Heart left ventricle (tissue), 16 donors: ENCODE measurements around the gene ZNF33B. TPM values are rescaled to one million over a fixed set of nuclear protein-coding genes. Genes with fewer than 3 reads are reported as not detected.

Experiments
- ATAC-seq, 4 donors: fragments of 200-7000 bp; cut with Tn5 transposase; one replicate each; pipeline ENCODE4 v1.9.1; 2020 to 2022; ENCODE audit warnings: moderate library complexity in 4 of 4, mild to moderate bottlenecking in 3 of 4, moderate number of reproducible peaks in 1 of 4
- DNase-seq, 5 donors: peaks; one replicate each; pipeline ENCODE4 v3.0.0-alpha.2; 2020
- H3K27ac ChIP-seq, 12 donors: fragments of 200-600 bp; sonication (generic) in 4 of 12; one replicate each; pipeline versions ENCODE4 v1.5.0 to v1.8.0; 2016 to 2022; ENCODE audit warnings: mild to moderate bottlenecking in 2 of 12
- H3K27me3 ChIP-seq, 9 donors: fragments of 200-600 bp; sonication (generic) in 2 of 9; one replicate each; pipeline versions ENCODE4 v1.5.1 to v1.8.0; 2016 to 2022; ENCODE audit warnings: mild to moderate bottlenecking in 3 of 9
- H3K36me3 ChIP-seq, 9 donors: fragments of 200-600 bp; sonication (generic) in 2 of 9; one replicate each; pipeline versions ENCODE4 v1.5.0 to v1.8.0; 2018 to 2022; ENCODE audit warnings: mild to moderate bottlenecking in 2 of 9
- H3K4me1 ChIP-seq, 12 donors: fragments of 200-600 bp; sonication (generic) in 4 of 12; one replicate each; pipeline versions ENCODE4 v1.5.0 to v1.8.0; 2016 to 2022; ENCODE audit warnings: mild to moderate bottlenecking in 3 of 12
- H3K4me3 ChIP-seq, 12 donors: fragments of 200-600 bp; sonication (generic) in 4 of 12; one replicate each; pipeline versions ENCODE4 v1.5.0 to v1.8.0; 2017 to 2022; ENCODE audit warnings: mild to moderate bottlenecking in 9 of 12, moderate library complexity in 4 of 12
- H3K9me3 ChIP-seq, 12 donors: fragments of 200-600 bp; sonication (generic) in 4 of 12; one replicate each; pipeline versions ENCODE4 v1.5.0 to v1.8.0; 2016 to 2022; ENCODE audit warnings: mild to moderate bottlenecking in 1 of 12
- POLR2A ChIP-seq, 2 donors: fragments of 450-650 bp; IDR thresholded peaks; one replicate each; pipeline ENCODE4 v1.6.1; 2017; ENCODE audit warnings: antibody characterized with exemption in 2 of 2, mild to moderate bottlenecking in 2 of 2, moderate library complexity in 2 of 2
- WGBS, 4 donors: extraction: QIAGEN DNeasy Blood & Tissue Kit in 2 of 4; methylation state at CpG; one replicate each; pipeline versions ENCODE4 v1.1.5 to v1.1.7; 2013 to 2018; 5-methylcytosine and 5-hydroxymethylcytosine counted together
- intact Hi-C, 10 donors: fragments of 100-400 bp; cut with DNase I; formaldehyde crosslinking; loops; one replicate each; pipeline versions ENCODE4 v1.11.1 to v1.14.2; 2022
- polyA plus RNA-seq, 2 donors: library from polyadenylated mRNA; stranded (reverse); fragments of 200-250 nt; gene quantifications; one replicate each; pipeline ENCODE4 v1.2.3, GENCODE V29; 2013
- total RNA-seq, 9 donors: library from RNA; depleted of rRNA in 2 of 9; stranded (reverse); fragments of >200 nt in 2 of 9; fragmentation: NEBNext Ultra II Directional in 3 of 9; extraction: Animal tissue kit (Norgen Biotek cat#: 25700) in 3 of 9; gene quantifications; one replicate each; pipeline versions ENCODE4 v1.1.0 to v1.2.4, GENCODE V29; 2016 to 2023
- TF ChIP-seq, protein P1 (sequence below), 12 donors: fragments of 200-600 bp; sonication (generic) in 4 of 12; IDR thresholded peaks; one replicate each; pipeline versions ENCODE4 v1.5.0 to v1.8.0; 2018 to 2022; ENCODE audit warnings: antibody characterized with exemption in 12 of 12, mild to moderate bottlenecking in 5 of 12
- donor health status: ischemic (EF 13 %, LVEDD 7.1; RV severe dilation, severe dysfunction).
- donor health status: healthy with polysubstance abuse.
- donor health status: DM: no; HTN: yes; CAD: no.
- donor health status: DM: no; HTN: no; CAD: no.
- donor health status: ischemic (EF 25% LVEDD 6.9; RV normal size, moderate dysfunction).
- donor health status: ischemic (EF 25% LVEDD 5.7; RV mildly dilated, moderate dysfunction).
- donor health status: healthy.
- donor health status: DM: yes; HTN: yes; CAD: no.
- donor health status: ischemic (EF 35%, LVEDD 5.7; RV mildly dilated, moderate dysfunction).
- donor health status: nonischemic (EF 11% LVEDD 7.7; RV severe dilation, severe dysfunction).
- donor health status: DM: yes; HTN: yes; CAD: no.
- donor health status: PGD.
- donor health status: ischemic (EF 29% LVEDD 5.4; RV normal size, mild dysfunction).
- donor health status: nonischemic (EF 23%, LVEDD 6.1; RV moderate dilation, normal function).

ZNF33B gene
- total and polyA plus RNA-seq, 11 donors: 3.7 to 20.5 (median 9.5) TPM

DNA sequence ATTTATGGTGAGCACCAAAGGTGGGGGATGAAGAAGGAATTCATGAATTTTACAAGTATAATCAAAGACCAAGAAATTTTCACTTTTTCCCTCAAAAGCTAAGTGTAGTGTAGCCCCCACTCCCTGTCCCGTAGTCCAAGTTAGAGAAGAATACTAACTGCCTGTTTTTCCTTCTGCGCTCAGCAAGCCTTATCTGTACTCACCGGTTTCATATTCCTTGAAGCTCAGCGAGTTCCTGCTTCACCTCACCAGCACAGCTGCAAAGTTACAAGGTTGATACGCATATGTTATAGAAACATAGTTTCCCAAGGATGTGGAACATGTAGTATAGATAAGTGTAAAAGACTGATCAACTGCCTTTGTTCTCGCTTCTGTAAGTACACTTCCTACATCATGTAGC, 16.0 kb upstream of the ZNF33B start:
- ATAC-seq (no peak), DNase-seq (no peak)
- H3K4me3 ChIP-seq: no peak overlapping the region
- intact Hi-C loops: no loop called here
- H3K4me1 ChIP-seq: no peaks in the 10 kb centered on the region
- no peak overlapping the region for H3K27ac ChIP-seq
- TF ChIP-seq POLR2A (IDR thresholded peaks at IDR 0.05): no peak
- TF ChIP-seq, protein P1, sequence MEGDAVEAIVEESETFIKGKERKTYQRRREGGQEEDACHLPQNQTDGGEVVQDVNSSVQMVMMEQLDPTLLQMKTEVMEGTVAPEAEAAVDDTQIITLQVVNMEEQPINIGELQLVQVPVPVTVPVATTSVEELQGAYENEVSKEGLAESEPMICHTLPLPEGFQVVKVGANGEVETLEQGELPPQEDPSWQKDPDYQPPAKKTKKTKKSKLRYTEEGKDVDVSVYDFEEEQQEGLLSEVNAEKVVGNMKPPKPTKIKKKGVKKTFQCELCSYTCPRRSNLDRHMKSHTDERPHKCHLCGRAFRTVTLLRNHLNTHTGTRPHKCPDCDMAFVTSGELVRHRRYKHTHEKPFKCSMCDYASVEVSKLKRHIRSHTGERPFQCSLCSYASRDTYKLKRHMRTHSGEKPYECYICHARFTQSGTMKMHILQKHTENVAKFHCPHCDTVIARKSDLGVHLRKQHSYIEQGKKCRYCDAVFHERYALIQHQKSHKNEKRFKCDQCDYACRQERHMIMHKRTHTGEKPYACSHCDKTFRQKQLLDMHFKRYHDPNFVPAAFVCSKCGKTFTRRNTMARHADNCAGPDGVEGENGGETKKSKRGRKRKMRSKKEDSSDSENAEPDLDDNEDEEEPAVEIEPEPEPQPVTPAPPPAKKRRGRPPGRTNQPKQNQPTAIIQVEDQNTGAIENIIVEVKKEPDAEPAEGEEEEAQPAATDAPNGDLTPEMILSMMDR (IDR thresholded peaks at IDR 0.05): no peak
- H3K9me3 ChIP-seq: no peaks in the 10 kb centered on the region
- H3K36me3 ChIP-seq: no peaks in the 10 kb centered on the region
- peaks cover 0 to 5% (median 0%) of the 10 kb centered on the region in 9 donors for H3K27me3 ChIP-seq
- WGBS, 4 donors: 62 to 73% (median 65%) methylated on average over 6 of the region's 6 CpGs

DNA sequence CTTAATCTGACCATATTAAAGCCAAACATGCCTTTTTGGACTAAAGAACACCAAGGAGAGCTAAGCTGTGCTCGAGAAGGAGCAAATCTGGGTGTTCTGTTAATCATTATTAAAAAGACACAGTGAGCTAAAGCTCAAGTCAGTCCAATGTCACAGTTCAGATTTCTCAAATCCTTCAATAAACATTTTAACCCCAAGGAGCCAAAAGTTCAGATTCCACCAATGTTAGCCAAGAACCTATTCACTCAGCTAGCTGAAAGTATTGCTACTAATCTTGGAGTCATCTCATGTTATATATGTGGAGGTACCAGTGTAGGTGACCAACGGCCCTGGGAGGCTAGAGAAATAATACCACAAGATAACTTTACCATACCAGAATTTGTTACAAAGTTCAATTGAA, 14.5 kb upstream of the ZNF33B start:
- no peaks in the 10 kb centered on the region for H3K4me1 ChIP-seq
- ATAC-seq (no peak), DNase-seq (no peak)
- no peaks in the 10 kb centered on the region for H3K9me3 ChIP-seq
- TF ChIP-seq, protein P1 (IDR thresholded peaks at IDR 0.05): no peak
- no peak for TF ChIP-seq POLR2A (IDR thresholded peaks at IDR 0.05)
- H3K27ac ChIP-seq: no peak overlapping the region
- H3K4me3 ChIP-seq: no peak overlapping the region
- intact Hi-C loops: no loop called here
- no peaks in the 10 kb centered on the region for H3K36me3 ChIP-seq
- peaks cover 0 to 5% (median 0%) of the 10 kb centered on the region in 9 donors for H3K27me3 ChIP-seq
- 45 to 60% (median 55%) methylated on average over 2 of the region's 2 CpGs for WGBS, 4 donors

DNA sequence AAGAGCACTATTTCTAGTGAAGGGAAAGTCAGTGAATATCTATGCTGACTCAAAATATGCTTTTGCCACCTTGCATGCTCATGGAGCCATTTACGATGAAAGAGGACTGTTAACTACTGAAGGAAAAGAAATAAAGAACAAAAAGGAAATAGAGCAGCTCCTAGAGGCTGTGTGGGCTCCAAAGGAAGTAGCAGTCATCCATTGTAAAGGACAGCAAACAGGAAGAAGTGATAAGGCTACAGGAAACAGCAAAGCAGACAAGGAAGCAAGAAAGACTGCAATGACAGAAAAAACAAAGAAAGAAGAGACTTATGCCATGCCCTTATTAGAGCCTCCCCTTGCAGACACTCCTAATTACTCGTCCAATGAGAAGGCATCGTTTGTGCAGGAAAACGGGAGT, 12.0 kb upstream of the ZNF33B start:
- Histone ChIP-seq H3K4me1 (no peaks in the 10 kb centered on the region), H3K36me3 (no peaks in the 10 kb centered on the region), H3K9me3 (no peaks in the 10 kb centered on the region), H3K4me3 (no peak overlapping the region), H3K27me3 (peaks cover 0 to 5% (median 0%) of the 10 kb centered on the region in 9 donors), H3K27ac (no peak overlapping the region)
- WGBS, 4 donors: 57 to 65% (median 61%) methylated on average over 4 of the region's 4 CpGs
- TF ChIP-seq POLR2A (IDR thresholded peaks at IDR 0.05): no peak
- TF ChIP-seq, protein P1 (IDR thresholded peaks at IDR 0.05): no peak
- intact Hi-C loops: no loop called here
- ATAC-seq: no peak
- DNase-seq: no peak

DNA sequence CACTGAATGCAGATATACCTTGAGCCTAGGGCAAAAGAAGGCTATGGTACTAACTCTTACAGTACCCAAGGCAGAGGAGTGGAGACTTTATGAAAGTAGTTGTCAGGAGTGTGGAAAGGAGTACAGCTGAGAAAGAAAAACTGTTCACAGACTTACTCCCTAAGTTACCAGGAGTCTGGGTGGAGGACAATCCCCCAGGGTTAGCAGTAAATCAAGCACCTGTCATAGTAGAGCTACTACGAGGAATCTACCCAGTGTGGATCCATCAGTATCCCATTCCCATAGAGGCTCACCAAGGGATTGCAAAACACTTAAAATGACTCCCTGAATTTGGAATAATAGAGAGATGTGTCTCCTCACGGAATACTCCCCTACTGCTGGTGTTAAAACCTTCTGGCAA, 10.1 kb upstream of the ZNF33B start:
- intact Hi-C loops: no loop called here
- DNase-seq (no peak), ATAC-seq (no peak)
- no peaks in the 10 kb centered on the region for H3K9me3 ChIP-seq
- WGBS, 4 donors: 53 to 77% (median 71%) methylated on average over 2 of the region's 2 CpGs
- TF ChIP-seq, protein P1 (IDR thresholded peaks at IDR 0.05): no peak
- TF ChIP-seq POLR2A (IDR thresholded peaks at IDR 0.05): no peak
- H3K27ac ChIP-seq: no peak overlapping the region
- H3K4me3 ChIP-seq: no peak overlapping the region
- H3K36me3 ChIP-seq: no peaks in the 10 kb centered on the region
- peaks cover 0 to 5% (median 0%) of the 10 kb centered on the region in 9 donors for H3K27me3 ChIP-seq
- no peaks in the 10 kb centered on the region for H3K4me1 ChIP-seq
